ENCODE measurements around the gene NPEPPS.

NPEPPS gene

DNA sequence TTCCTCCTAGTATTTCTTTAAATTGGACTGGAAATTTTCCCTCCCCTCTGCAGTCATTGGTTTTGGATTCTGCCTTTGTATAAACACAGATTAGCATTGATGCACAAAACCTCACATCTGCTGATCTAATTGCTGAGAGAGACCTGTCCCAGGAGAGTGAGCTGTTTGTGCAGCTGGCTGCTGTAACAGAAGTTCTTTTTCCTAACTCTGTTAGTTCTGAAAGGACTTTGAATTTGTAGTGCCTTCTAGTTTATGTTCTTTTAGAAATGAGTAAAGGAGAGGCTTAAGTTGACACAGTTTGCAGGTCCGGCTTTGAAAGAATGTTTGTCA is 73.7 kb downstream of the NPEPPS start:
- no peaks in the 10 kb centered on the region for H3K27me3 ChIP-seq (ENCODE audit: insufficient read depth, low read length)
- no peak overlapping the region for H3K4me3 ChIP-seq (ENCODE audit: low read depth, low read length)
- H3K9me3 ChIP-seq (ENCODE audit: insufficient read depth, low read depth, low read length): no peaks in the 10 kb centered on the region
- H2BK5ac ChIP-seq (ENCODE audit: low read depth, low read length, poor library complexity): no peak overlapping the region
- H2BK12ac ChIP-seq (ENCODE audit: low read length): no peak overlapping the region
- no peak overlapping the region for H4K91ac ChIP-seq (ENCODE audit: low read depth, low read length)
- H3K14ac ChIP-seq (ENCODE audit: low read length): no peak overlapping the region
- no peak overlapping the region for H3K4ac ChIP-seq (ENCODE audit: low read depth, low read length)
- H3K4me1 ChIP-seq (ENCODE audit: control insufficient read depth in 1 of 2, insufficient read depth in 2 of 2, low read length in 2 of 2): no peaks in the 10 kb centered on the region
- H2AFZ ChIP-seq (ENCODE audit: insufficient read depth, low read length, poor library complexity): no peak overlapping the region
- H3K18ac ChIP-seq (ENCODE audit: low read length): no peak overlapping the region
- no peak overlapping the region for H3K4me2 ChIP-seq (ENCODE audit: low read length)
- no peak overlapping the region for H2AK5ac ChIP-seq (ENCODE audit: low read length)
- H2BK120ac ChIP-seq (ENCODE audit: insufficient read depth, low read length, poor library complexity): no peak overlapping the region
- no peaks in the 10 kb centered on the region for H3K79me2 ChIP-seq (ENCODE audit: control insufficient read depth, insufficient read depth, low read length, poor library complexity)
- WGBS (ENCODE audit: extremely low coverage, insufficient coverage, insufficient read length): no CpG with 5 or more reads among the region's 1 CpG
- H4K12ac ChIP-seq (ENCODE audit: low read depth, low read length): no peak overlapping the region
- H3K9ac ChIP-seq (ENCODE audit: low read length): no peak overlapping the region
- no peak overlapping the region for H3K27ac ChIP-seq (ENCODE audit: low read depth, low read length)
- H3K79me1 ChIP-seq (ENCODE audit: low read length): no peaks in the 10 kb centered on the region
- no peak overlapping the region for H4K8ac ChIP-seq (ENCODE audit: low read depth, low read length)
- no peak overlapping the region for H3K23ac ChIP-seq (ENCODE audit: low read length)
- H3K36me3 ChIP-seq (ENCODE audit: control insufficient read depth in 1 of 2, insufficient read depth in 2 of 2, low read length in 2 of 2): peaks cover 24 to 33% of the 10 kb centered on the region in 2 experiments
- no peak for DNase-seq

DNA sequence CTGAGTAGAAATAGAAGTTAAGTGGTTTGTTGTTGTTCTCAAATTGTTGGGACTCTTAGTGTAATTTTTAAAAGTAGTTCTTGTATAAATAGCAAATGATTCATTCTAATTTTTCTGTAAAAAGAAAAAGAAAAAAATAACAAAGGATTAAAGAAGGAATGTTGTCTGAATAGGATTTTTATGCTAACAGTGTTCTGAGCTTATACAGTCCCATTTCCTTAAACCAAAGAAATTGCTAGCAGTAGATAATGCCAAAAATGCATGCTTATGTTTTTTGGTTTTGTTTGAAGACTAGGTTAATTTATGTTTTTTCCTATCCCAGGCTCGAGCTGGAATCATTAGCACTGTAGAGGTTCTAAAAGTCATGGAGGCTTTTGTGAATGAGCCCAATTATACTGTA is 74.1 kb downstream of the NPEPPS start:
- H4K91ac ChIP-seq (ENCODE audit: low read depth, low read length): no peak overlapping the region
- H2BK5ac ChIP-seq (ENCODE audit: low read depth, low read length, poor library complexity): no peak overlapping the region
- H3K27me3 ChIP-seq (ENCODE audit: insufficient read depth, low read length): no peaks in the 10 kb centered on the region
- H3K27ac ChIP-seq (ENCODE audit: low read depth, low read length): no peak overlapping the region
- no peaks in the 10 kb centered on the region for H3K79me1 ChIP-seq (ENCODE audit: low read length)
- H3K14ac ChIP-seq (ENCODE audit: low read length): no peak overlapping the region
- H2BK120ac ChIP-seq (ENCODE audit: insufficient read depth, low read length, poor library complexity): no peak overlapping the region
- no peak overlapping the region for H3K23ac ChIP-seq (ENCODE audit: low read length)
- H3K9me3 ChIP-seq (ENCODE audit: insufficient read depth, low read depth, low read length): no peaks in the 10 kb centered on the region
- no peaks in the 10 kb centered on the region for H3K4me1 ChIP-seq (ENCODE audit: control insufficient read depth in 1 of 2, insufficient read depth in 2 of 2, low read length in 2 of 2)
- H4K12ac ChIP-seq (ENCODE audit: low read depth, low read length): no peak overlapping the region
- DNase-seq: no peak
- H2AK5ac ChIP-seq (ENCODE audit: low read length): no peak overlapping the region
- H3K9ac ChIP-seq (ENCODE audit: low read length): no peak overlapping the region
- H3K18ac ChIP-seq (ENCODE audit: low read length): no peak overlapping the region
- no peaks in the 10 kb centered on the region for H3K79me2 ChIP-seq (ENCODE audit: control insufficient read depth, insufficient read depth, low read length, poor library complexity)
- no peak overlapping the region for H2AFZ ChIP-seq (ENCODE audit: insufficient read depth, low read length, poor library complexity)
- H2BK12ac ChIP-seq (ENCODE audit: low read length): no peak overlapping the region
- H3K4ac ChIP-seq (ENCODE audit: low read depth, low read length): no peak overlapping the region
- no peak overlapping the region for H3K4me3 ChIP-seq (ENCODE audit: low read depth, low read length)
- peaks cover 19 to 28% of the 10 kb centered on the region in 2 experiments for H3K36me3 ChIP-seq (ENCODE audit: control insufficient read depth in 1 of 2, insufficient read depth in 2 of 2, low read length in 2 of 2)
- no CpG with 5 or more reads among the region's 1 CpG for WGBS (ENCODE audit: extremely low coverage, insufficient coverage, insufficient read length)
- H4K8ac ChIP-seq (ENCODE audit: low read depth, low read length): no peak overlapping the region
- no peak overlapping the region for H3K4me2 ChIP-seq (ENCODE audit: low read length)

DNA sequence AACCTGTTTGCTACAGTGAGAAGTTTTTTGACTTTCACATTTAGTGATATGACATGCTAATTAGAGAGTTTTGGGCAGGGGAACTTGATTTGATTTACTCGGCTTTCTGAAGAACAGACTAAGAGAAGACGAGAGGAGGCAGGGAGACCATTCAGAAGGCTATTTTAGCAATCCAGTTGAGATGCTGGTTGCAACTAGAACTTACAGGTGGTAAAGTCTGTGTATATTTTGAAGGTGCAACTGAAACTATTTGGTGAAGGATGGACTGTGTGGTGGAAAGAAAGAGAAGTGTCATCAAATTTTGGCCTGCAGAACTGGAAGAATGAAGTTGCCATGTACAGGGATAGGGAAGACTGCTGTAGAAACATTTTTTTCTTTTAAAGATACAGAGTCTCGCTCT is 76.6 kb downstream of the NPEPPS start:
- no peak overlapping the region for H2AFZ ChIP-seq (ENCODE audit: insufficient read depth, low read length, poor library complexity)
- H3K4me1 ChIP-seq (ENCODE audit: control insufficient read depth in 1 of 2, insufficient read depth in 2 of 2, low read length in 2 of 2): no peaks in the 10 kb centered on the region
- no peak overlapping the region for H3K9ac ChIP-seq (ENCODE audit: low read length)
- H3K79me1 ChIP-seq (ENCODE audit: low read length): no peaks in the 10 kb centered on the region
- no peaks in the 10 kb centered on the region for H3K9me3 ChIP-seq (ENCODE audit: insufficient read depth, low read depth, low read length)
- no peaks in the 10 kb centered on the region for H3K79me2 ChIP-seq (ENCODE audit: control insufficient read depth, insufficient read depth, low read length, poor library complexity)
- H3K36me3 ChIP-seq (ENCODE audit: control insufficient read depth in 1 of 2, insufficient read depth in 2 of 2, low read length in 2 of 2): peaks cover 16 to 23% of the 10 kb centered on the region in 2 experiments
- H3K4me3 ChIP-seq (ENCODE audit: low read depth, low read length): no peak overlapping the region
- H3K27me3 ChIP-seq (ENCODE audit: insufficient read depth, low read length): no peaks in the 10 kb centered on the region
- no peak overlapping the region for H3K27ac ChIP-seq (ENCODE audit: low read depth, low read length)
- no peak overlapping the region for H3K14ac ChIP-seq (ENCODE audit: low read length)
- H4K91ac ChIP-seq (ENCODE audit: low read depth, low read length): no peak overlapping the region
- H3K4ac ChIP-seq (ENCODE audit: low read depth, low read length): no peak overlapping the region
- no peak overlapping the region for H3K23ac ChIP-seq (ENCODE audit: low read length)
- no peak overlapping the region for H4K8ac ChIP-seq (ENCODE audit: low read depth, low read length)
- H3K18ac ChIP-seq (ENCODE audit: low read length): no peak overlapping the region
- no peak overlapping the region for H3K4me2 ChIP-seq (ENCODE audit: low read length)
- no peak for DNase-seq
- H2BK120ac ChIP-seq (ENCODE audit: insufficient read depth, low read length, poor library complexity): no peak overlapping the region
- no CpG with 5 or more reads among the region's 3 CpGs for WGBS (ENCODE audit: extremely low coverage, insufficient coverage, insufficient read length)
- no peak overlapping the region for H2AK5ac ChIP-seq (ENCODE audit: low read length)
- H4K12ac ChIP-seq (ENCODE audit: low read depth, low read length): no peak overlapping the region
- H2BK12ac ChIP-seq (ENCODE audit: low read length): no peak overlapping the region
- no peak overlapping the region for H2BK5ac ChIP-seq (ENCODE audit: low read depth, low read length, poor library complexity)

DNA sequence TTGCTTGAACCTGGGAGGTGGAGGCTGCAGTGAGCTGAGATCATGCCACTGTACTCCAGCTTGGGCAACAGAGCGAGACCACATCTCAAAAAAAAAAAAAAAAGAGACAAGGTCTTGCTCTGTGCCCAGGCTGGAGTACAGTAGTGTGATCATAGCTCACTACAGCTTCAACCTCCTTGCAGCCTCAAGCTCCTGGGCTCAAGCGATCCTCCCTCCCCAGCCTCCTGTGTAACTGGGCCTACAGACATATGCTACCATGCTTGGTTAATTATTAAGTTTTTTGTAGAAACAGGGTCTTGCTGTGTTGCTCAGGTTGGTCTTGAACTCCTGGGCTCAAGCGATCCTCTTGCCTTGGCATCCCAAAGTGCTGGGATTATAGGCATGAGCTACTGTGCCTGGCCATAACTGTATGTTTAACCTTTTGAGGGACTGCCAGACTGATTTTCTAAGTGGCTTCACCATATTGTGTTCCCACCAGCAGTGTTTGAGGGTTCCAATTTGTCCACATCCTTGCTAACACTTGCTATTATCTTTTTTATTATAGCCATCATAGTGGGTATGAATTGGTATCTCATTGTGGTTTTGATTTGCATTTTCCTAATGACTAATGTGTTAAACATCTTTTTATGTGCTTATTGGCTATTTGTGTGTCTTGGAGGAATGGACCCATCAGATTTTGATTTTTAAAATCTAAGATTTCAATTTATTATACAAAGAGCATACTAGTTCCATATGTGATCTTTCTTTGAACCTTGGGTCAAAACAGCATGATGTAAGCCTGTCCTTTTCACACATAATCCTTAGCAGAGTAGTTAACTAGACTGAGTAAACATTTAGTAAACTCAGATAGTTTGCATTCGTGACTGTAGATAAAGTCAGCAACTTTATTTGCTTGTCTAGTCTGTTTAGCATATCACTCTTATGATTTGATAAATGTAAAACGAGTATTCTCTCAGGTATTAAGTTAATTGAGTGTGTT is 80.8 kb downstream of the NPEPPS start:
- no peak overlapping the region for H3K4ac ChIP-seq (ENCODE audit: low read depth, low read length)
- H3K27me3 ChIP-seq (ENCODE audit: insufficient read depth, low read length): no peaks in the 10 kb centered on the region
- no peaks in the 10 kb centered on the region for H3K9me3 ChIP-seq (ENCODE audit: insufficient read depth, low read depth, low read length)
- no peak overlapping the region for H3K4me3 ChIP-seq (ENCODE audit: low read depth, low read length)
- peaks cover 28 to 31% of the 10 kb centered on the region in 2 experiments for H3K36me3 ChIP-seq (ENCODE audit: control insufficient read depth in 1 of 2, insufficient read depth in 2 of 2, low read length in 2 of 2)
- no peak overlapping the region for H3K14ac ChIP-seq (ENCODE audit: low read length)
- H3K4me2 ChIP-seq (ENCODE audit: low read length): no peak overlapping the region
- H3K27ac ChIP-seq (ENCODE audit: low read depth, low read length): no peak overlapping the region
- no peak overlapping the region for H2BK5ac ChIP-seq (ENCODE audit: low read depth, low read length, poor library complexity)
- no peak overlapping the region for H3K9ac ChIP-seq (ENCODE audit: low read length)
- DNase-seq: no peak
- no peaks in the 10 kb centered on the region for H3K79me1 ChIP-seq (ENCODE audit: low read length)
- H3K4me1 ChIP-seq (ENCODE audit: control insufficient read depth in 1 of 2, insufficient read depth in 2 of 2, low read length in 2 of 2): no peaks in the 10 kb centered on the region
- H2AFZ ChIP-seq (ENCODE audit: insufficient read depth, low read length, poor library complexity): no peak overlapping the region
- no peak overlapping the region for H3K18ac ChIP-seq (ENCODE audit: low read length)
- H4K91ac ChIP-seq (ENCODE audit: low read depth, low read length): no peak overlapping the region
- no peak overlapping the region for H2AK5ac ChIP-seq (ENCODE audit: low read length)
- no peaks in the 10 kb centered on the region for H3K79me2 ChIP-seq (ENCODE audit: control insufficient read depth, insufficient read depth, low read length, poor library complexity)
- no CpG with 5 or more reads among the region's 5 CpGs for WGBS (ENCODE audit: extremely low coverage, insufficient coverage, insufficient read length)
- no peak overlapping the region for H4K12ac ChIP-seq (ENCODE audit: low read depth, low read length)
- H4K8ac ChIP-seq (ENCODE audit: low read depth, low read length): no peak overlapping the region
- no peak overlapping the region for H3K23ac ChIP-seq (ENCODE audit: low read length)
- no peak overlapping the region for H2BK12ac ChIP-seq (ENCODE audit: low read length)
- H2BK120ac ChIP-seq (ENCODE audit: insufficient read depth, low read length, poor library complexity): no peak overlapping the region

All from trophoblast cell (in vitro differentiated cells and primary cell).